Measurements from ENCODE around the gene SLC7A11.
"Not testable (repeated sequence)": the region's sequence is repeated elsewhere in the genome, so short reads cannot be mapped to it uniquely, and the experiment has no call there.

SLC7A11 gene

GRCh38 chr4:138241281-138242075, 671 bp downstream of the SLC7A11 start:
- DNase-seq, result no peak

- DNase-seq, result no peak
Measured at GRCh38 chr4:138239491-138239890, 2.7 kb downstream of the SLC7A11 start.

- no peak for DNase-seq
Measured at GRCh38 chr4:138238521-138239292, 3.4 kb downstream of the SLC7A11 start.

GRCh38 chr4:138237132-138237531, 5.0 kb downstream of the SLC7A11 start:
- not testable (repeated sequence) for DNase-seq

- DNase-seq, result no peak
Measured at GRCh38 chr4:138236037-138236436, 6.1 kb downstream of the SLC7A11 start.

- DNase-seq, result no peak
Measured at GRCh38 chr4:138235419-138235952, 6.7 kb downstream of the SLC7A11 start.

- no peak for DNase-seq
Measured at GRCh38 chr4:138234248-138234647, 7.9 kb downstream of the SLC7A11 start.

- no peak for DNase-seq
Measured at GRCh38 chr4:138233313-138234034, 8.7 kb downstream of the SLC7A11 start.

- DNase-seq, result no peak
Measured at GRCh38 chr4:138232364-138232763, 9.8 kb downstream of the SLC7A11 start.

- DNase-seq, result no peak
Measured at GRCh38 chr4:138230048-138230447, 12.1 kb downstream of the SLC7A11 start.

- DNase-seq, result no peak
Measured at GRCh38 chr4:138229160-138229559, 13.0 kb downstream of the SLC7A11 start.

- DNase-seq, result no peak
Measured at GRCh38 chr4:138226351-138226750, 15.8 kb downstream of the SLC7A11 start.

GRCh38 chr4:138225477-138225876, 16.7 kb downstream of the SLC7A11 start:
- DNase-seq, result no peak

- no peak for DNase-seq
Measured at GRCh38 chr4:138224614-138225013, 17.5 kb downstream of the SLC7A11 start.

- DNase-seq, result no peak
Measured at GRCh38 chr4:138223231-138223910, 18.8 kb downstream of the SLC7A11 start.

GRCh38 chr4:138222046-138222445, 20.1 kb downstream of the SLC7A11 start:
- DNase-seq, result no peak

- no peak for DNase-seq
Measured at GRCh38 chr4:138218976-138219375, 23.2 kb downstream of the SLC7A11 start.

- DNase-seq, result no peak
Measured at GRCh38 chr4:138217567-138217966, 24.6 kb downstream of the SLC7A11 start.

- DNase-seq, result no peak
Measured at GRCh38 chr4:138216272-138216867, 25.8 kb downstream of the SLC7A11 start.

GRCh38 chr4:138210576-138210975, 31.6 kb downstream of the SLC7A11 start:
- not testable (repeated sequence) for DNase-seq

GRCh38 chr4:138209094-138209493, 33.1 kb downstream of the SLC7A11 start:
- no peak for DNase-seq

Measured in NCI-H2171 (cell line).